ENCODE data around the gene ST3GAL2. TPM values are rescaled to one million over a fixed set of nuclear protein-coding genes. Genes with fewer than 3 reads are reported as not detected.
A peak's percentile ranks its signal among the peaks of the same experiment; 100 is the strongest.
"Not testable (repeated sequence)": the region's sequence is repeated elsewhere in the genome, so short reads cannot be mapped to it uniquely, and the experiment has no call there.

The ST3GAL2 gene
- total RNA-seq, 1 donor from 2014 or later, result 23.6 TPM

DNA sequence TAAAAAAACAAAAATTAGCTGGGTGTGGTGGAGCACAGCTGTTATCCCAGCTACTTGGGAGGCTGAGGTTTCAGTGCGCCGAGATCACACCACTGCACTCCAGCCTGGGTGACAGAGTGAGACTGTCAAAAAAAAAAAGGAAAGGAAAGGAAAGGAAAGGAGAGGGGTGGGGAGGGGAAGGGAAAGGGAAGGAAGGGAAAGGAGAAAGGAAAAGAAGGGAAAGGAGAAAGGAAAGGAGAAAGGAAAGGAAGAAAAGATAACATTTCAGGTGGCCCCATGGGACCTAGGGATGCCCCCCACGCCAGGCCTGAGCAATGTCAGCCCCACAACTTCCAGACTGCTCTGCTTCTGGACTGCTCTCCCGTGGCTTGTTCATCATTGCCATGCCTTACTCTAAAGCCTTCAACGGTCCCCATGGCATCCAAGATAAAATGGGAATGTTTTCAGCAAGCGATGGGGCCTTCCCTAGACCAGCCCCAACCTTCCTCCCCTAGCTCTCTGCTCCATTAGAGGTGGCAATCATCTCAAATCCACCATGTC lies 55.4 kb downstream of the ST3GAL2 start:
- DNase-seq, result no peak

DNA sequence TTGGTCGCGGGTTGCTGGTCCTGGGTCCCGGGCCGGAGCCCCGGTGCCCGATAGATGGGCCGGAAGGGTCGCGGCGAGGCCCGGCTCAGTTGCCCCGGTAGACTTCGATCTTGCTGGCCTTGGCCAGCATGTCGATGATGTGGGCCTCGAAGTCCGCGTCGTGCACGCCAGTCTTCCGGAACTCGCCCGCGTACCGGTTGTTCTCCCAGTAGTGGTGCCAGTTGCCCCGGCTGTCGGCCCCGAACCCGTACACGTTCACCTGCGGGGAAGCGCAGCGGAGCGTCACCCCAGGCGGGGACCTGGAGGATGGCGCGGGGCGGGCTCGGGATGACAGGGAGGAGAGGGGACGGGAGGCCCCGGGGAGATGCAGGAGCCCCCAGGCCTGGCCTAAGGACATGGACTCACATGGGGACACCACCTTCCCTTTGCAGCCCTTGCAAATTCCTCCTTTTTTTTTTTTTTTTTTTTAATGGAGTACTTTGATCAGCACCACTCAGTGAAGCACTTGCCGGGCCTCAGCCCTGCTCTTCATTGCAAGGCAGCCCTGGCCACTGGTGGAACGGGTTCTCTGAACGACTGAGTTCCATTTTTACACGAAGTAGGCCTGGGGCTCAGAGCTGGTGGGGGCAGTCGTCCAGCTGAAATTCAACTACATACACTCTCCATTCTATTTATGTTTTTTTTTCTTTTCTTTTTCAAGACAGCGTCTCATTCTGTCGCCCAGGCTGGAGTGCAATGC lies 57.1 kb downstream of the ST3GAL2 start:
- DNase-seq, result no peak

DNA sequence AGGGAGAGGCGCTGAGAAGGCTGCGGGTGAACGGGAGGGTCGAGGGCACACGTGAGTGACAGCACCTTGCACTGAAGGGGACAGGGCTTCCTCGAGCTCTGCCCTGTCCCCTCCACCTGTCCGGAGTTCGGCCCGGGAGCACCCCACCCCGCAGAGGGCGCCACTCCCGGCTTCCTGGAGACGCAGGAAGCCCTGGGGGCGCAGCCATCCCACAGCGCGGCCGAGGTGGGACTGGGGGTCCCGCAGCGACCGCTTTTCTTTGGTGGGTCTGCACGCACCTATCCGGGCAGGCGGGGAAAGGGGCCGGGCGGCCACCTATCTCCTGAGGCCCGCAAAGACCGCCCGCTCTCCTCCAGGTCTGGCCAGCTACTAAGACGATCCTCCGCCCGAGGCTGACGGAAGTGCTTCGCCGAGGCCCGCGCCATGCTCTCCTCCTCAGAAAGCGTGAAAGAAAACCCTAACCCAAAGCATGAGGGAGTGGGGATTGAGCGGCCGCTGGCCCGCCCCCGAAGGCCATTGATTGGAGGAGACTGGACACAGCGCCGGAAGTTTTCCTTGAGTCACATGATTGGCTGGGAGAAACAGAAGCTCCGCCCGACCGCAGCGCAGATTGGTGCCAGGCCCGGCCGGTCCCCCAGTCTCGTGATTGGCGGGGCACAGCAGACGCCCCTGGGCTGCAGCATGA lies 57.8 kb downstream of the ST3GAL2 start:
- peak; percentile 98 for DNase-seq

DNA sequence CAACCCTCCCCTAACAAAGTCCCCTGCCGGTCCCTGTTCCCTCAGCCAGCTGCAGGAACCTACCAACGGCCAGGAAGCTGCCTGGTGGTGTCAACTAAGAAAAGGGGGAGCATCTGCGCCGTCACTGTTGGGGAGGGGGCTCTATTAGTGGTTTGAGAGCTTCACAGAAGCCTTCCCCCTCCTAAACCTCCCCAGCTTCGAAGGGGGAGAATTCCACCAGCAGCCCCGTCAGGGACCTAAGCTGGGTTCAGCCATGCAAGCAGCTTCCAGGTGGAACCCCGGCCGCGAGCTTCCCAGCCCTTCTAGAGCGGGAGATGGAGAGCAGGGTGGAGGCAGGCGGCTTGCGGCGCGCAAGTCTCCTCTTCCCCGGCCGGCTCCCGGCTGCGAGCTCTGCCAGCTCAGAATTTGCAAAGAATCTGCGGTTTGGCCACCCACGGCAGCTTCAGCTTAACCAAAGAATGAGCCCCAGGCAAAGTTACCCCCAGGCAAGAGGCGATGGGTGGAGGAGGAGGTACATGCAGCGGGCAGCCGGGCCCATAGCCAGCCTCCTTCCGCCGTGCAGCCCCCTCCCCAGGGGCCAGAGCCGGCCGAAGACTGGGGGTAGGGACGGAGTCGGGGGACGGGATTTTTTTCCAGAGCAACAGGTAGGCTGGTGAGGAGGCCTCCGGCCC lies 58.5 kb downstream of the ST3GAL2 start:
- peak; percentile 64 for DNase-seq

DNA sequence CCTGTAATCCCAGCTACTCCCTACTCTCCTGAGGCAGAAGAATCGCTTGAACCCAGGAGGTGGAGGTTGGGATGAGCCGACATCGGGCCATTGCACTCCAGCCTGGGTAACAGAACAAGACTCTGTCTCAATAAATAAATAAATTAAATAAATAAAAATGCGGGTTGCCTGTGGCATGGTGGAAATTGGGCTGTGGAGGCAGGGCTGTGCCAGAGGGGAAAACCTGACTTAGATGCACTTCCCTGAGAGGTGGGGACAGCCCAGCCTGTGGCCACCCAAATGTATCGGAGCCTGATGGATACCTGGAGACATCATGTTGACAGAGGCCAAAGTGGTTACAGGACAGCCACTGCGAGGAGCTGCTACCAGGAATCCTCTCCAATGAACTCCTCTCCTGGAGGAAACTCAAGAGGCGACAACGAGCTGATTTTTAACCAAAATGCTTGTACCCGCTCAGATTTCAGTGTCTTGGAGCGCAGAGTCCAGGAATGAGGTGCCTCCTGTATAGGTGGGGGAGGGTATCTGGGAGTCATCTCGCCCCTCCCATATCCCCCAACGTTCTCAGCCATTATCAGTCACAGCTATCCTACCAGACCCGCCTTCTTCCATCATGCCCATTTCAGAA lies 59.9 kb downstream of the ST3GAL2 start:
- no peak for DNase-seq

DNA sequence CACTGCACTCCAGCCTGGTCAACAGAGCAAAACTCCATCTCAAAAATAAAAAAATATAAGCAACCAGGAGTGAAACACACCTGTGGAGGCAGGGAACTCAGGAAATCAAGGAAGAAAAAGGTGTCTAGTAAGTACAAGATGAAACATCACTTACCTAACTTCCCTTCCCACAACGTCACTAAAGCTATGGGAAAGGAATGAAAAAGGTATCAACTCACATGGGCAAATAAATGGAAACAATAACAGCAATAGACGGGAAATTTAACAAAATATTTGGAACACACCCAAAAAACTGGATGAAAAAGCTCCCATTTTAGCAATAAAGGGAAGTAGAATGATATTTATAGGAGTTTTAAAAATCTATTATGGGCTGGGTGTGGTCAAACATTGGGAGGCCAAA lies 61.1 kb downstream of the ST3GAL2 start:
- DNase-seq, result no peak

DNA sequence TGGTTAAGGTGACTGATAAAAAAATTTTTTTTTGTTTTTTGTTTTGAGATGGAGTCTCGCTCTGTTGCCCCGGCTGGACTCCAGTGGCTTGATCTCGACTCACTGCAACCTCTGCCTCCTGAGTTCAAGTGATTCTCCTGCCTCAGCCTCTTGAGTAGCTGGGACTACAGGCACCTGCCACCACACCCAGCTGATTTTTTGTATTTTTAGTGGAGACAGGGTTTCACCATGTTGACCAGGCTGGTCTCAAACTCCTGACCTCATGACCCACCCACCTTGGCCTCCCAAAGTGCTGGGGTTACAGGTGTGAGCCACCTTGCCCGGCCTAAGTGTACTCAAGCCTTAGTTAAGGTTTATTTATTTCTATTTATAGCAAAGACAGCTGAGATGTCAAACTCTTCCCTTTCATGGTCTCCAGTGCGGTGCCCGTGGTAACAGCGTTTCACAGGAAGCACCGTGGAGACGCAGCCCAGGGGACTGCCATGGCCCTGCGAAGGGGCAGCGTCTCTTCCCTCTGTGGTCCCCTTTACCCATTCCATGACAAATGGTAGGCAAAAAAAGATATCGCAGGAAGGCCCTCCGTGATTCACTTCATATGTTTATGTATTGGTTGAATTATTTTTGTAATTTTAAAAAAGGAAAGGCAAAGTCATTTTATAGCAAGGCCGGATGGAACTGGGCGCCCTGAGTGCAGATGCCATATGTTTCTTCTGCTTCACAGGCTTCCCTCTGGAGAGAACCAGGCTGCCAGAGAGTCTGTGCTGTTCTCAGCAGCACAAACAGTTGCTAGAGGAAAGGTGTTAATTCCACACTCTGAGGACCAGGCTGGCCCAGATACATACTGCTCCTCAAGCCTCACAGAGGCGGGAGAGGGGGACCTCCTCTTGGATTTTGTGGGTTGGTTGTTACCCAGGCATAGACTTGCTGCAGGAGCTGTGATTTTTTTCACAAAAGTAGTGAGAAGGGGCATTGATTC lies 63.0 kb downstream of the ST3GAL2 start:
- DNase-seq, result no peak

DNA sequence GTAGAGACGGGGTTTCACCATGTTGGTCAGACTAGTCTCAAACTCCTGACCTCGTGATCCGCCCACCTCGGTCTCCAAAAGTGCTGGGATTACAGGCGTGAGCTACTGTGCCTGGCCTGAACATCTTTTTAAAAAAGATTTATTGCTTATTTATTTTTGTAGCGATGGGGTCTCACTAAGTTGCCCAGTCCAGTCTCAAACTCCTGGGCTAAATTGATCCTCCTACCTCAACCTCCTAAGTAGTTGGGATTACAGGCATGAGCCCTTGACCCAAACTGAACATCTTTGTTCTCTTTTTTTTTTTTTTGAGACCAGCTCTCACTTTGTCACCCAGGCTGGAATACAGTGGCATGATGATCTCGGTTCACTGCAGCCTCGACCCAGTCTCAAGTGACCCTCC lies 64.7 kb downstream of the ST3GAL2 start:
- no peak for DNase-seq

DNA sequence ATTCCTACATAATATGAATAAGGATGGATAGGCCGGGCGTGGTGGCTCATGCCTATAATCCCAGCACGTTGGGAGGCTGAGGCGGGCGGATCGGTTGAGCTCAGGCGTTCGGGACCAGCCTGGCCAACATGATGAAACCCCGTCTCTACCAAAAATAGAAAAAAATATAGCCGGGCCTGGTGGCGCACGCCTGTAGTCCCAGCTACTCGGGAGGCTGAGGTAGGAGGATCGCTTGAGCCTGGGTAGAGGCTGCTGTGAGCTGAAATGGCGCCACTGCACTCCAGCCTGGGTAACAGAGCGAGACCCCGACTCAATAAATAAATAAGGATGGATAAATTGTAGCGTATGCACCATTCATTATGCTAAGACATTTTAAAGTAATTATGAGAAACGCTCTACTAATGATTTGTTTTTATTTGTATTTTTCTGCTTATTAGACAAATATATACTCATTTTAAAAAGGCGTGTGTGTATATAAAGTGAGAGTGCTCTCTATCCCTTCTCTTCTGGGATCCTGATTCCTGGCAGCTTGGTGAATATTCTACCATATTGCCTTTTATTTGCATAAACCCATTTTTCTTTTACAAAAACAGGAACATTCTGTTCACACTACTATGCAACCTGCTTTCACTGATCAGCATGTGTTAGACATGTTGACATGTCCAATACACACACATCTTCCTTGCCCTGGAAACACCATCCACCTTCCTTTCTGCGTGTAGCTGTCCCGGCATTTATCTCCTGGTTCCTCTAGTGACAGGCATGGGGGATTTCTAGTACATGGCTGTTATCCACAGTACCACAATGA lies 65.8 kb downstream of the ST3GAL2 start:
- DNase-seq, result no peak

DNA sequence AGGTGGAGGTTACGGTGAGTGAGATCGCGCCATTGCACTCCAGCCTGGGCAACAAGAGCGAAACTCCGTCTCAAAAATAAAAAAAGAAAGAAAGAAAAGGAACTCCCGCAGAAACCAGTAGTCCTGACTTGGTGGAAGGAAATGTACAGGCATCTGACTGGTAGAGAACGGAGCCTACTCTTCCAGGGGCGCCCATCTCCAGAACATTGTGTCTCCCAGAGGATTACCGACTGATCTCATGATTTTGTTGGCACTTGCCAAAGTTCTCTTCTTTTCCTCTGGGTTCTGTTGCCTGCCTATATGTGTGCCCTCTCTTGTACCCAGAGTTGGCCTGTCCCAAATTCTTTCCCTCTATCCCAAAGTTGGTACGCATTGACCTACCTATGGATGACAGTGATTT lies 68.0 kb downstream of the ST3GAL2 start:
- no peak for DNase-seq

DNA sequence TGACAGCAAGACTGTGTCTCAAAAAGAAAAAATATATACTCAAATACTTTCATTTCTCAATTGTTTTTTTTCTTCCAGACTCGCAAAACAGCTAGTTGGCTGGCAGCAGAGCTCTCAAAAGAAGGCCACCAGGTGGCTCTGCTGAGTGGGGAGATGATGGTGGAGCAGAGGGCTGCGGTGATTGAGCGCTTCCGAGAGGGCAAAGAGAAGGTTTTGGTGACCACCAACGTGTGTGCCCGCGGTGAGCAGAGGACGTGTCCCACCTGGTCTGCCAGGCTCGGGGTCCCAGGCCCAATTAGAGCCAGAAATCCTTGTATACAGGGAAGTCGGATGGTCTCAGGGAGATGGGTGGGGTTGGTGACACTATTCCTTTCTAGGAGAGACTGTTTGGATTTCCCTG lies 68.8 kb downstream of the ST3GAL2 start:
- not testable (repeated sequence) for DNase-seq

DNA sequence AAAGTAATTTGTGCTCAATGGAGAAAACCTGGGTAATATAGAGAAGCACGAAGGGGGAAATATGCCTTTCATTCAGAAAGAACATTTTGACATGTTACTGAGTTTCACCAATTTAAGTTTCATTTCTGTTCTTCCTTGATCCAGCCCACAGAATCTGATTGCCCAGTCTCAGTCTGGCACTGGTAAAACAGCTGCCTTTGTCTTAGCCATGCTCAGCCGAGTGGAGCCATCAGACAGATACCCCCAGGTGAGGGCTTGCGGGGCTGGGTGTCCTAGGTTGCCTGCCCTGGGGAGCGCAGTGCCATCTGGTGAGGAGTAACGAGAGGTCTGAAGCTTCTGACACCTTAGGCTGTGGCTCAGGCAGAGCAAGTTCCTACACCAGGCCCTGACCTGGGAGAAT lies 74.5 kb downstream of the ST3GAL2 start:
- no peak for DNase-seq

DNA sequence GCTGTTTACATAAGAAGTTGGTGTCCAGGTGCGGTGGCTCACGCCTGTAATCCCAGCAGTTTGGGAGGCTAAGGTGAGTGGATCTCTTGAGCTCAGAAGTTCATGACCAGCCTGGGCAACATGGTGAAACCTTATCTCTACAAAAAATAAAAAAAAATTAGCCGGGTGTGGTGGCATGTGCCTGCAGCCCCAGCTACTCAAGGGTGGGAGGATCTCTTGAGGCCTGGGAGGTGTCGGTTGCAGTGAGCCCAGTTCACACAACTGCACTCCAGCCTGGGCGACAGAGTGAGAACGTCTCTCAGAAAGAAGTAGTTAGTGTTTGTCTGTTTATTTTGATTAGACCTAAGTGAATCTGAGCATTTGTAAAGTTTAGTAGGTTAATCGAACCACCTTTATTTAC lies 79.3 kb downstream of the ST3GAL2 start:
- no peak for DNase-seq

DNA sequence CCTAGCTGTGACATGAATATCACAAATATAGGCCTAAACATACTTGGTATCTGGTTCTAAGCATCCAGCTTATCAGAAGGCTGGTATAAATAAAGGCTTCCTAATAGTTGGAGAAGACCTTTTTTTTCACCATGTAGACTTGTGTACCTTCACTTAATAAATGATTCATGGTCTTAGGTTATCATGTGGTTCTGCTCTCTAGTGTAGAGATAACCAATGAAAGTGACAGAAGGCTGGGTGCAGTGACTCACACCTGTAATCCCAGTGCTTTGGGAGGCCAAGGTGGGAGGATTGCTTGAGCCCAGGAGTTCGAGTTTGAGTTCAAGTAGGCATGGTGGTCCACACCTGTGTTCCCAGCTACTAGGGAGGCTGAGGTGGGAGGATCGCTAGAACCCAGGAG lies 89.1 kb downstream of the ST3GAL2 start:
- DNase-seq, result no peak

DNA sequence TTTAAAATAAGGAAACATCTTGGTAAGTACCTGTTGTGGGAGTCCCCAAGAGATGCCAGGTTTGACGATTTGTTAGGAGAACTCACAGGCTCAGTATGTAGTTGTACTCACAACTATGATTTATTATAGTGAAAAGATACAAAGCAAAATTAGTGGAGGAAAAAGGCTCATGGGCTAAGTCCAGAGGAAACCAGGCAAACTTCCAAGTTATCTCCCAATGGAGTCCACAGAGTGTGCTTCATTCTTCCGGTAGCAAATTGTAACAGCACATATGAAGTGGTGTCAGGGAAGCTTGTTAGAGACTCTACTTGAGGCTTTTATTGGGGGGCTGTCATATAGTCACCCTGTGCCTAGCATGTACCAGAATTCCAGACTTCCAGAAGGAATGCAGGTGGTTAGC lies 89.9 kb downstream of the ST3GAL2 start:
- peak; percentile 28 for DNase-seq

DNA sequence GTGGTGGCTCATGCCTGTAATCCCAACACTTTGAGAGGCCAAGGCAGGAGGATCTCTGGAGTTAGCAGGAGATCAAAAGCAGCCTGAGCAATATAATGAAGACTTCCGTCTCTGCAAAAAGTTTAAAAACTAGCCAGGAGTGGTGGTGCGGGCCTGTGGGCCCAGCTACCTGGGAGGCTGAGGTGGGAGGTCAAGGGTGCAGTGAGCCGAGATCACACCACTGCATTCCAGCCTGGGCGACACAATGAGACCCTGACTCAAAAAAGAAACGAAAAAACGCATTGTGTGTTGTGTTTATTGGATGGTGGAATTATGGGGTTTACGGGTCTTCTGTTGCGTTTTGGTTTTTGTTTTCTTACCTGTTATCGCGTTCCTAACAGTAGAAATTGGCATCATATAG lies 93.1 kb downstream of the ST3GAL2 start:
- DNase-seq, result no peak

DNA sequence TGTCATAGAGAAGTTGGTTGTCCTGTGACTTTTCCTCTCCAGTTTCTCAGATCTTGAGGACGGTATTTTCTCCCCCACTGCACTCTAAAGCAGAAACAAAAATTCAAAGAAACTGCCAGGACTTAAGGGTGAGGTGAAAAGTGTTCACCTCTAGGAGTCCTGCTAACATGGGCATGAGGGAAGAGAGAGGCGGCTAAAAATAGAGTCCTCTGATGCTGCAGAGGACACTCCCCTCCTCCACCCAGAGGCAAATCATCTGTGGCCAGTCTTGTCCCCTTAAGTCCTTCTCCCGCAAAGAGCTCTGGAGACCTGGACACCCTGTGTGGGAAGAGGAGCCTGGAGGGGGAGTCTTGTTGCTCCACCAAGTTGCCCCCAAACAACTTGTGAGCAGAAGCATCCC lies 96.9 kb downstream of the ST3GAL2 start:
- DNase-seq, result no peak

DNA sequence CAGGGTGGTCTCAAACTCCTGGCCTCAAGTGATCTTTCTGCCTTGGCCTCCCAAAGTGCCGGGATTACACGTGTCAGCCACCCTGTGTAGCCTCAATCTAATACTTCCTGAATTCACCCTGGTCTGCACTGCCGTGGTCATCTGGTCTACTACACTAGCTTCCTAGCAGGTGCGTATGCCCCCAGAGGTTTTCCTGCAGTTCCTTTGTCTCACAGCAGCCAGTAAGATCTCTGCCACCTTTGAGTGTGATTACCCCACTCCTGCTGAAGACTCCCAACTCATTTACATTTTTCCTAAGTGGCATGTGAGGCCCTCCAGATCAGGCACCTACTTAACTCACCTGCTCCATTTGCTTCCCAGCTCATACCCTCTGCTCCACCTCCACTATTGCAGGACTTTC lies 97.3 kb downstream of the ST3GAL2 start:
- DNase-seq, result no peak

DNA sequence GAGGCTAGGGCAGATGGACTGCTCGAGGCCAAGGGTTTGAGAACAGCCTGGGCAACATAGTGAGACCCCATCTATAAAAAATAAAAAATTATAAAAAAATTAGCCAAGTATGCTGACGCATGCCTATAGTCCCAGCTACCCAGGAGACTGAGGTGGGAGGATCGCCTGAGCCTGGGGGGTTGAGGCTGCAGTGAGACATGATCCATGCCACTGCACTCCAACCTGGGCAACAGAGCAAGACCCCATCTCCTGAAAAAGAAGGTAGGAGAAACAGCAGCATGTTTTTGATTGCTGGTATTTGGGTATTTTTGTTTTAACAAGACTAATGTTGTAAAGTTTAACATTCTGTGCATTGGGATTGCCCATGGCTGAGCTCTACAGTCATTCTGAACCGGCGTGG lies 101.1 kb downstream of the ST3GAL2 start:
- DNase-seq, result no peak

DNA sequence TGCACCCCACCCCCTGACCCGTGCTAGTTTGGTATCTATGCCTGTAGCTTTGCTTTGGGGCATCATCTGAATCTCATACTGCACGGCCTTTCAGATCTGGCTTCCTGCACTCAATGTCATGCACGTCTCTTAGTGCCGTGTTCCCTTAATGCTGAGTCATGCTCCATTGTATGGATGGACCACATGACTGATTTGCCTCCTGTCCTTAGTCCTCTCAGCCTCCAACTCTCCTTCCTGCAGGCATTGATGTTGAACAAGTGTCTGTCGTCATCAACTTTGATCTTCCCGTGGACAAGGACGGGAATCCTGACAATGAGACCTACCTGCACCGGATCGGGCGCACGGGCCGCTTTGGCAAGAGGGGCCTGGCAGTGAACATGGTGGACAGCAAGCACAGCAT lies 106.2 kb downstream of the ST3GAL2 start:
- not testable (repeated sequence) for DNase-seq

Measured in skin of body (tissue), 2 donors.